OCI-M2 (cell line): ENCODE data around the gene SH3PXD2A.

Experiments used
- DNase-seq: peaks from one replicate; lab custom pipeline; 2025; ENCODE audit not compliant: unreplicated experiment; lab: John Stamatoyannopoulos, UW

Gene SH3PXD2A

DNA sequence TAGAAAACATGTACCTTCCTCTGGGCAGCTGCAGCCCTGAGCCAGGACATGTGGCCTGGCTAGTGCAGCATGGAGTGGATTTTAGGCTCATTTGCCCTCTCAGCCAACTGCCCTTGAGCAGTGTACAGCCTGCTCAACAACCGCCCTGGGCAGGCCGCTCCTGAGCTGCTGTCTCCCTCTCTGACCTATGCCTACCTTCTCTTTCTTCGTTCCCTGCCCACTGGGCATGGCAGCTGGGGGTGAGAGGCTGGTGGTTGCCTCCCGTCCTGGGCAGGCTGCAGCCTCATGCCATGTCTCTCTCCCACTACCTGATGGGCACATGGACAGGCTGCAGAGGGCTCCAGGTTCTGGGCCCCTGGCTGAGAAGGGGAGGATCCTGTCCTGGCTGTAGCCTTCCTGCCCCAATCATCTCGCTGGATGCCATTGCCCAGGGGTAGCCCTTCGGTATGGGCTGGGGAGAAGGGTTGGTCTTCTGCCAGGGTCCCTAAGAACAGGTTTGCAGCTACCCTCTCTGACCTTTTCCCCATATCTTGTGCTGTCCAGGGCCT lies 264.6 kb downstream of the SH3PXD2A start:
- DNase-seq: no peak

DNA sequence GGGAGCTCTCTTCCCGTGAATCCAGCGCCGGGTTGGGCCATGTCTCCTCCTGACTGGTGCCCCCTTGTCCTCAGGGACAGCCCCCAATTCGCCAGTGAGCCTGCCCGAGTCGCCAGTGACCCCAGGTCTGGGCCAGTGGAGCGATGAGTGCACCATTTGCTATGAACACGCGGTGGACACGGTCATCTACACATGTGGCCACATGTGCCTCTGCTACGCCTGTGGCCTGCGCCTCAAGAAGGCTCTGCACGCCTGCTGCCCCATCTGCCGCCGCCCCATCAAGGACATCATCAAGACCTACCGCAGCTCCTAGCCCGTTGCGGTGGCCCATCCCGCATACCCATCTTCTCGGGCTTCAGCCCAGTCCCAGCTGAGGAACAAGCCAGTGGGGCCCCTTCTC lies 265.3 kb downstream of the SH3PXD2A start:
- no peak for DNase-seq

DNA sequence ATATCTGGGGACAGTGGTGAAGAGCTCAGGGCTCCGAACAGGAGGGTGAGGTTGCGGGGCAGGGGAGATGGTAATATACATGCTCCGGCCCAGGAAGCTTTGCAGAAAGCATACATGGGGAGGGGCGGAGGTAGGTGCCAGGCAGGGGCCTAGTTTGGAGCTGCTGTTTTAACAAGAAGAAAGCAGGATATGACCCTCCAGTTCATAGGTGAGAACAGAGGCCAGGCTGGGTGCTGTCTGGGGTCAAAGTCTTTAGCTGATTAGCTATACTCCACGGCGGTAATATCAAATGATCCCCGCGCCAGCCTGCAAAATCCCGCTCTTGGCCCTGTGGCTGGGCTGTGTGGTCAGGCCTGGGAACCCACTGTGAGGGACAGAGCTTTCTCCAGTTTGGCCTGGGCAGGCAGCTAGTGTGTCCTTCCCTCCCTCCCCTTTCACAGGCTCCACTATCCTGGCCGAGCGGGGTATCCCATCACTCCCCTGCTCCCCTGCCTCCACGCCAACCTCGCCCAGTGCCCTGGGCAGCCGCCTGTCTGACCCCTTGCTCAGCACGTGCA lies 266.2 kb downstream of the SH3PXD2A start:
- no peak for DNase-seq

DNA sequence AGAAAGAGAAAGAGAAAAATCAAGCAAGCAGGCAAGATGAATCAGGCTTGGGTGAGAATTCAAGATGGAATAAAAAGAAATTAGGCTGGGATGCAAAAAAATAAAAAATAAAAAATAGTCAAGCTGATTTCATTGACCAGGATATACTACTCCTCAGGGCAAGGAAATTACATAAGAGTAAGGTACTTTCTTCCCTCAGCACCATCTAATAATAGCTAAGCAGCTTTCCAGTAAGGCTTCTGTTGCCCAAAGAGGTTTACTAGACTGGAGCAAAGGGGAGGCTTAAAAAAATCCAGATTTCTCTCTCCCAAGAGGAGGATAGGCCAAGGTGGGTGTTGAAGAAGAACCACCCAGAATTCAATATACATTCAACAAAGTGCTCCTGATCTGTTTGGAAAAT lies 268.3 kb downstream of the SH3PXD2A start:
- no peak for DNase-seq

DNA sequence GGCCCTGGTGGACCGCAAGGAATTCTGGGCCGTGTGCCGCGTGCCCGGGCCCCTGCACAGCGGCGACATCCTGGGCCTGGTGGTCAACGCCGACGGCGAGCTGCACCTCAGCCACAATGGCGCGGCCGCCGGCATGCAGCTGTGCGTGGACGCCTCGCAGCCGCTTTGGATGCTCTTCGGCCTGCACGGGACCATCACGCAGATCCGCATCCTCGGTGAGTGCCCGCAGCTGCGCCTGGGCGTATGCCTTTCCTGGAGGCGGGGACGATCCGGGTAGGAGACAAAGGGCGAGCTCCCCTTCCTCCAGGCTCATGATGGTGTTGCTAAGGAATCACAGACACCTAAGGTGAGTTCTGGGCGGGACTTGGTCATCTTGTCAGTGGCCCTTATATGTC lies 270.4 kb downstream of the SH3PXD2A start:
- no peak for DNase-seq

DNA sequence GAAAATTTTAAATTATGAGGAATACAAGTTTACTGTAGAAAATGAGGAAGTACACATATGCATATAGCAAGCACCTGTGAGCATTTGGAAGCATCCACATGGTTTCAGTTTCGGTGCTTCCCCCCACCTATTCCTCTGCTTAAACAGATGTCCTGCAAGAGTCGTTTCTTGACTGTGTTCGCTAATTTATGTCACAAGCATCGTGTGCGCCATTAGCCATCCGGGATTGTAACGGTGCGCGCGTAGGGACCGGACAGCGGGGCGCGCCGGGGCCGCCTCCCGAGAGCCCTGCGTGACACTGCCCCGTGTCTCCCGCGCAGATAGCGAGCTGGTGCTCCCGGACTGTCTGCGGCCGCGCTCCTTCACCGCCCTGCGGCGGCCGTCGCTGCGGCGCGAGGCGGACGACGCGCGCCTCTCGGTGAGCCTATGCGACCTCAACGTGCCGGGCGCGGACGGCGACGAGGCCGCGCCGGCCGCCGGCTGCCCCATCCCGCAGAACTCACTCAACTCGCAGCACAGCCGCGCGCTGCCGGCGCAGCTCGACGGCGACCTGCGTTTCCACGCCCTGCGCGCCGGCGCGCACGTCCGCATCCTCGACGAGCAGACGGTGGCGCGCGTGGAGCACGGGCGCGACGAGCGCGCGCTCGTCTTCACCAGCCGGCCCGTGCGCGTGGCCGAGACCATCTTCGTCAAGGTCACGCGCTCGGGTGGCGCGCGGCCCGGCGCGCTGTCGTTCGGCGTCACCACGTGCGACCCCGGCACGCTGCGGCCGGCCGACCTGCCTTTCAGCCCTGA lies 271.0 kb downstream of the SH3PXD2A start:
- DNase-seq: peak; percentile 31

DNA sequence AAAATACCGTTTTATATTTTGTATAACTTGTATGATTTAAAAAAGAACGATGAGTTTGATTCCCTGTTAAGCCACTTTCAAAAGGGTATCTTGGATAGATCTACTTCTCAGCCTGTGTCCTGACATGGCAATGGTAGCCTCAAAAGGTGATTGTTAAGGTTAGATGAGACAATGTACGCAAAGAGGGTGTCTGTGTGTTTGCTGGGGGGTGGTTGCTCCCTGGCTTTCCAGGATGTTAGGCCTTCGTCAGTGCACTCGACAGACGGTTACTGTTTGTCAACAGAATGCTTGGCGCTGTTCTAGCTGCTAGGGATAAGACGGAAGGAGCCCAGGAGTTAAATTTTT lies 271.5 kb downstream of the SH3PXD2A start:
- DNase-seq: no peak

DNA sequence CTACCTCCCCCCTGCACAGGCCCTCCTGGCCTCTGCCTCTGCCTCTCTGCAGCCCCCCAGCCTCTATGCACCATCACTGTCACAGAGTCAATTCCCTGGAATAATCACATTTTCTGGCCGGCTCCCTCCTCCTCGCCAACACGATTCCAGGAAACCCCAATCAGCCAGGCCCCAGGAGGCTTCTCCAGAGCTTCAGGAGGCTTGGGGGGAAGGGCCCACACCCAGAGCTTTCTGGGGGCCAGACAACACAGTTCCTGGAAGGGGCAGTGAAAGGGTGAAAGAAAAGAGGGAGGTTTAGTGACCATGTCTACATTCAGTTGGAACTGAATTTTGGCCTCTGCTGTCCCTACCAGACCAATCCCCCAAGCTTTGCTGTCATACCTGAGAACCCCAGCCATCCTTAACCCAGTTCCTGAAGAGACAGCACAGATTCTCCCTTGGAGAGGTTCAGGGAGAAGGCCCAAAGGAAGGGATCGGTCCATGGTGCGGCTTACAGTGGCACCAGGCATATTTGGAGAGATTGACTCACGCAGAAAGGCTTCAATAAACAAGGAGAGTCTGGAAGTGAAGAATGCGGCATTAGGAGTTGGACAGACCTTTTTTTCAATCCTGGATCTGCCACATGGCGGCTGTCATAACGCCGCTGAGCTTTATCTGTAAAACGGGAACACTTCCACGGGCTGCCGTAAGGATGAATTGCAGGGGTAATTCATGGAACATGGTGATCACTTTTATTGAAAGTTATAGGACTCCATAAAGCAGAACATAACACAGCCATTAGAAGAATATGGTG lies 272.8 kb downstream of the SH3PXD2A start:
- no peak for DNase-seq

DNA sequence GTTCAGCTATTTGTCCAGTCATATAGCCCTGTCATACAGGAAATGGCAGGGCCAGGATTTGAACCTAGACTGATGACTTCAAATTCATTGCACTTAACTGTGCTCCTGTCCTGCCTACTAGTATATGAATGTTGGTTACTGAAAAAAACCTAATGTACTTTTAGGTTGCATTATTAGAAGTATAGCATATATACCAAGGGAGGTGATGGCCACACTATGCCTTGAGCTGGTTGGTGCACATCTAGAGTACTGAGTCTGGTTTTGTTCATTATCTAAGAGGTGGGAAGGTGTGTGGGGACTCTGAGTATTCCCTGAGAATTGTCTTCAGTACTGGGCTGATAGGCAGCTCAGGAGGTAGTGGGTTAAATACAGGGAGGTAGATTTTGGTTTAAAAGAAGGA lies 273.9 kb downstream of the SH3PXD2A start:
- DNase-seq: no peak

DNA sequence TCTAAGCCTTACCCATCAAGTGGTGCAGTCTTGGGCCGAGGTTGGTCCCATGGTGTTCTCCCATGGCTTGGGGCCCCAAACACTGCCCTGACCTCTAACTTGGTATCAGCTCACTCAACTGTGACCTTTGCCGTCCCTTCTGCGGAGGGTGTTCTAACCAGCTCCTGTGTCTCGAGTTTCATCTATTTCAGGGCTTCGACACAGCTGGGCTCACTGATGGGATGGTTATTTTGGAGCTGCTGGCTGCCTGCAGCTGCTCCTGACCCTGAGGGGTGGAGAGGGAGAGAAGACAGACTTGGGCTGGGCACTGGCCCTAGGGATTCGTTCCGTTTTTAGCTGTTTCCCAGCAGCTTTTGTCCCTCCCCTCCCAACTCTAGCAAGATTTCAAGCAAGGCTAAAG lies 274.9 kb downstream of the SH3PXD2A start:
- no peak for DNase-seq

DNA sequence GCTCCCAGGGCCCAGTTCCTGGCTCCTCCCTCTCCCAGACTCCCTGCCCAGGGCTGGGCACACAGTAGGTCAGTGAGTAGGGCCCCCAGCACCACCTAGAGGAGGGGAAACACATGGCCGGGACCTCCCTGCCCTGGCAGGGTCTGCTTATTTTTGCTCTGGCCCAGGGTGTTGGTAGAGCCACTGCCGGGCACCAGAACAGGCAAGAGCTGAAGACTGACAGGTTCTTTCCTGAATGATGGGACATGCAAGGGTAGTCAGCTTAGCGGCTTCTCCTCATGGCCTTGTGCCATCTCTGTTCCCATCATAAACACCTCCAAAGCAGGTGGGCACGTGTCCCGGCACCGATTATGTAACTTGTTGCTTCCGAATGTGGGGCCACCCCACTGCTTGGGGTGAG lies 275.4 kb downstream of the SH3PXD2A start:
- no peak for DNase-seq

DNA sequence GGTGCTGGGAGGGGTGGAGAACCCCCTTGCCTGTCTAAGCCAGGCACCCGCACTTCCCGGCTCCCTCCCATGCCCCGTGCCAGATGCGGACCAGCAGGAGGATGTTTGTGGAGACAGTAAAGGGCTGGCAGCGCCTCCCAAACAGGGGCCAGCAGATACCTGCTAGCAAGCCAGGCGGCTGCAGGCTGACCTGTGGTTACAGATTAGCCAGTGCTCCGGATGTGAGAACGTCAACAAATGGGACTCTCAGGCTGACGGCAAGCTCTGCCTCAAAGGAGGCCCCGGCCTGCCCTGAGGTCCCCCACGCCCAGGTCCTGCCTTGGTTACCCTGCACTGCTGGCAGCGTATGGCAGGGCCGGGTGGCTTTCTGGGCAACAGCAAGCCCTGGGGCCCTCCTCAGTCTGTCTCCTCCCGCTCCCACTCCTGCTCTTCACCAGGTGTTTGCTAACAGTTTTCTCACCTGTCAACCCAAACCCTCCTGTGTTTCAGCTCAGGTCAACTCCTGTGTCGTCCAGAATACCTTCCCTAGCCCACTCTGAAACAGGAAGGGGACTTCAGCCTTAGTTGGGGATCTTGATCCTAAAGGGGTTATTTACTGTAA lies 276.5 kb downstream of the SH3PXD2A start:
- DNase-seq: no peak

DNA sequence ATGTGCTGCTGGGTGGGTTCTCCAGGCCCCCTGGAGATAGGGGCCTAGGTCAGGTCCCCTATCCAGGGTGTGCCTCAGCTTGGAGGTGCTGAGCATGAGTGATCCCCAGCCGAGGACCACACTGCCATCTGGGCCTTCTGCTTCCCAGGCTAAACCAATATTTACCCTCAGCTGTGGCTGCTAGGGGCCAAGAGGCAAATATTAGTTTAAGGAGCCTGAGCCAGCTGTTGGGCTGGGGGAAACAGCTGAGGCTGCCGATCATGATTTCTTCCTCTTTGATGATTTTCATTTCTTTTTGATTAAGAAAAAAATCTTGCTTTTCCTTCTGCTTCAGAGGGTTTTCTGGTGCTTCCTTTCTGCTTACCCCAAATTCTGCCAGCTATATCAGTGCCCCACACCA lies 278.5 kb downstream of the SH3PXD2A start:
- DNase-seq: no peak

DNA sequence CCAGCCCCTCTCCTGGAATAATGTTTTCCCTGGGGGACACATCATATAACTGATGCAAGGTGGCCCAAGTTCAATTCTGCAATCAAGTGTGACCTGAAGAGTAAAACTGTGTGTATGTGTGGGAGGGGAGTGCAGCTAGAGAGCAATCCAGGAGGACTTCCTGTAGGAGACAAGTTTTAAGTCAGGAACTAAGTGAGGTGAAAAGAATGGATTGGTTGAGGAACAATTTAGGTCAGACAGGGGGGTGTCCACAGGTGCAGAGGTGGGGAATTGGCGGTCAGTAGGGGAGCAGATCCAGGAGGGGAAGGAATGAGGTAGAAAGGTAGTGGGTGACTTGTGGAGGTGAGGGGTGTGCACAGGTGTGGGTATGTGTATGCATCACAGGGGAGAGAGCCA lies 279.3 kb downstream of the SH3PXD2A start:
- no peak for DNase-seq

DNA sequence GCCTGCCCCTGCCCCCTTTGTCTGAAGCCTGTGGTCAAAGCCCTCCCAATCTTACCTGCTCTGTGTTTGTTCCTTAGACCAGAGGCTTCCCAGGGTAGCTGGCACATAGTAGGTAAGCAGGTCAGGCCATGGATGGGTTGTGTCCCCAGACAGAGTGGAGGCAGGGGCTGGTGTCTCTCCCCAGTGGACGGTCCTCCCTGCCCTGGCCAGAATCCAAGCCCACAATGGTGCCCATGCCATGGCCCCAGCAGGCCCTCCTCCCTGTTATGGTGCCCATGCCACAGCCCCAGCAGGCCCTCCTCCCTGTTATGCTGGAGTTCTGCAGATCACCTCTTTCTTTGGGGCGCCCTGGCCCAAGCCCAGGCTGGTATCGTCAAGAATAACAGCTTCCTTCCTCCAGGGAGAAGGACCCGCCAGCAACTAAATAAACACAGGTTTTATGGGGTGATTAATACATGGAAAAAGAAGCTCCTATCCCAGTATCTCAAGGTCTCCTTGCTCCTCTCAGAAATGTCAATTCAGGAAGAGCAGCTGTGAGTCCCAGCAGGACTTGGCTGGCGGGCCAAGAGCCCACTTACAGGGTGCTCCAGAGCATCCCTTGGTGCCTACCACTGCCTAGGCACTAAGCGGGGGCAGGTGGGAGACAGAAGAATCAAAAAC lies 279.8 kb downstream of the SH3PXD2A start:
- DNase-seq: no peak

DNA sequence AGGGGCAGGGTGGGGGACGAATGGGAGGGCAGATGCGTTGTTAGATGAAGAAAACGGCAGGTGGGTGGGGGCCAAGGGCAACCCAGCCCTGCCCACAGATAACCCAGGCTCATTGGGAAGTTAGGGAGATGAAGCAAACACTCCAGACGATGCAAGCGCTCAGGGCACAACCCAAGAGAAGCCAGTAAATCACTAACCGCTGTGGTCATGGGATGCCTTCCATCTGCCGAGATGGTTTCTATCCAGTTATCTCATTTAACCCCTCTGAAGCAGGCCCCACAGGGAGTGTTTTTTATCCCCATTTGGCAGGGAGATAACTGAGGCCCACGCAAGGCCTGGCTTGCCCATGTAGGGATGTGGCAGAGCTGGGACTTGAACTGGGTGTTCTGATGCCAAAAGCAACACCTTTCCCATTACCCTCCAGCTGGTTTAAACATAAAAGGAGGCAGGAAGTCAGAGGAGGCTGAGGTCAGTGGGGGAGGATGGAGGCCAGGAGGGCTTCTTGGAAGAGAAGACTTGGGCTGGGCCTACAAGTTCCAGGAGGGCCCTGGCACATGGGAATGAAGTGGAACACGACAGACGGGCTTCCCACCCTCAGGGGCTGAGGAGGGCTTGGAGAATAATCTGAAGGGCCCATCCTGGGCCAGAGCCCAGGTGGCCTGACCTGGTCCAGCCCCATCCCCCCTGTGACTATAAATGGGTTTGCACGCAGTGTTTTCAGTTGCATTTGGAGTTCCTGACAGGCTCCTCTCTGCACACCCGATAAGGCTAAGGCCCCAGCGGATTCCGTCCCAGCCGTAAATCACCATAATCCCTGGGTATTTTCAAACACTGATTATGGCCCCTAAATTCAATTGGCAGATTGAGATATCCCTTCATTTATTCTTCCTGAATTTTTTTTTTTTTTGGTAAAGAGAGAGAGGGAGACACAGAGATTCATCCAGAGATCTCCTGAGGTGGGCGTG lies 281.0 kb downstream of the SH3PXD2A start:
- no peak for DNase-seq

DNA sequence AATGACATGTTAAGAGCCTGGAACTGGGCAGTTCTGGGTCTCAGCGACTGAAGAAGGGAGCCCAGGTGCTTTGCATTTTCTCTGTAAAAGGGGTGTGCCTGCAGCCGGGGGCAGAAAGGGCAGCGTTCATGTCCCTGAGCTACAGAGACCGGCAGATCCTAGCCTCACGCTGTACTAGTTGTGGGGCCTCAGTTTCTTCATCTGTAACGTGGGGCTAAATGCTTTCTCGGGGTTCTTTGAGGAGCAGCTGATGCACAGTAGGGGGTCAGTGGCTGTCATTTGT lies 282.2 kb downstream of the SH3PXD2A start:
- DNase-seq: no peak

DNA sequence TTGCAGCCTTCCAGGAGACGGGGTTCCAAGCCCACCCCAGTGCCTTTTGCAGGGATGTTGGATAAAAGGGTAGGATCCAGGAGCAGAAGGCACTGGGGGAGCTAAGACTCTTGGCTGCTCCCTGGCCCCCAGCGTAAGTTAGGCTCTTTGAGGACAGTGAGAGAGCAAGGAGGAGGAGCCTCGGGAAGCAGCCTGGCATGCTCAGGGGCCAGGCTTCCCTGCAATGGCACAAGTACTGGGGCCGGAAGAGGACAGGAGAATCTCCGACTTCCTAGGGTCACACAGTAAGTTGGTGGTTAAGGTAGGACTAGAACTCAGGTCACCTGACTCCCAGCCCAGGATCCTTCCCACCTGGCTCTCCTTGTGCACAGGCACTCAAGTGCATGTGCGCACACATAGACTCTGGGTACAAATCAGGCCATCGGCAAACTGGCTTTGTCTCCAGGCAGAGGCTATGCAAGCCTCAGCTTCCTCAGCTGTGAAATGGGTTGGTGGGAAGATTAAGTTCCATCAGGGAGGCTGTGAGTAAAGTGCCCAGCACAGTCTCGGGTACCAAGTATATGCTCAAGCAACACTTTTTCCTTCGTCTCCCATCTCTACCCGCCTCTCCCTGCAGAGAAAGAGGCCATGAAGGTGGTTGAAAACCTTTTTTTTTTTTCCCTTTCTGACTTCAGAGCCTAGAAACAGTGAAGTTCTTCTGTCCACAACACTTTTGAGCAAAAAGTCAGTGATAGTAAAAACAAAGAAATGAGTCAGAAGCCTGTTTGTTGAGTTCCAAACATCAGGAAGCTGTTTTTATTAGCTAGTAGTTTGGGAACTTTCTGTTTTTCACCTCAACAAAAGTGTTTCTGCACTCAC lies 282.8 kb downstream of the SH3PXD2A start:
- no peak for DNase-seq

DNA sequence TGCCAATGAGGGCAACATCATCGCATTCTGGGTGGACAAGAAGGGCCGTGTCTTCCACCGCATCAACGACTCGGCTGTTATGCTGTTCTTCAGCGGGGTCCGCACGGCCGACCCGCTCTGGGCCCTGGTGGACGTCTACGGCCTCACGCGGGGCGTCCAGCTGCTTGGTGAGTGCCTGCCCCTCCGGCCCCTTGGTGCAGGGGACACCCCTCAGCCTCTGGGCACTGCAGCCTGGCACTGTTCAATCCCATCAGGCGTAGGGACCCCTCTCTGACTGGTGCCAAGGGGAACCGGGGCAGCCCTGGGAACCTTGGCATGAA lies 283.8 kb downstream of the SH3PXD2A start:
- no peak for DNase-seq
